ENCODE measurements around the gene MAP7. TPM values are rescaled to one million over a fixed set of nuclear protein-coding genes. Genes with fewer than 3 reads are reported as not detected.

Gene MAP7
- total and polyA plus RNA-seq, 9 of the 15 experiments (the other 6 are each of a cell fraction or from before 2014, with no cell fraction given) = 0.76 to 7.7 (median 3.9) TPM

DNA sequence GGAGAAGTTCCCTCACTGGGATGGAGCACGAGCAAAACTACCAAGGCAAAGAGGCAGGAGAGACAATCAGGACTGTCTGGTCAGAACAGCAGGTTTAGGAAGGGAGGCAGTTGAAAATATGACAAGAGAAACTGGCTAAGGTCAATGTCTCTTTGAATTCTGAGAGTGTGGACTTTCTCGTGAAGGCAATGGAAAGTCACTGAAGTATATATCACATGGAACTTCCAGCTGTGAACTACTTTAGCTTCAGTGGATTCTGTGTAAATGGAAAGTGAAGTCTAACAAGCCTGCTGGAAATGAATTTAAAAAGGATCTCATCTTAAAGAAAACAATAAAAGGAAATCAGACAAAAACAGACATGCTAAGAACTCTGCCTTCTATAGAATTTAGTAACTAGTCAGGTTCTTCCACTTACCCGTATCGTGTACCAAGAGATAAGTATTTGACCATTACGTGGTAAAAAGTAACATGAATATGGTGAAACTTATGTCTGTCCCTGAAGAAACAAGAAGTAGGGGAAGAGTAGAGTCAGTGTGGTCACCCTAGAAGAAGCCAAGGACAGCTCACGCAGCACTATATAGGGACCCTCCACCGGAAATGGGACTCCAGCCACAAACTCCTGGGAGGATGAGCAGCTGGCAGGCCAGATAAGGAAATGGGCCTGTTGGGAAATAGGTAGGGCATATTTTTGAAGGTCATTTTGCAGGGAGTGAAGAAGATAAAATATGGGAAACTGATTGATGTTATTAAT, 123.4 kb downstream of the MAP7 start (continued):
- TF ChIP-seq ETV5 (CRISPR knock-in tag; IDR thresholded peaks at IDR 0.05; ENCODE audit: low read depth) (peak; percentile 95), MXD1 (CRISPR knock-in tag; IDR thresholded peaks at IDR 0.05; ENCODE audit: borderline replicate concordance, poor library complexity, severe bottlenecking) (no peak), MAZ (CRISPR knock-in tag; conservative IDR thresholded peaks at IDR 0.05 in 1 of 2, IDR thresholded peaks at IDR 0.05 in 1 of 2) (0 out of 4 replicates have a peak, but pooled peaks have one; percentile 17 to 63), PML (IDR thresholded peaks at IDR 0.05; ENCODE audit: low read length) (peak; percentile 53; the same call in 1 of the 2 replicates), MBD2 (IDR thresholded peaks at IDR 0.05; ENCODE audit: borderline replicate concordance, low read depth) (0 out of 2 replicates have a peak, but pooled peaks have one; percentile 34), TCFL5 (CRISPR knock-in tag; conservative IDR thresholded peaks at IDR 0.05) (peak; percentile 82), NCOA4 (IDR thresholded peaks at IDR 0.05; ENCODE audit: partially characterized antibody) (no peak), HNRNPLL (IDR thresholded peaks at IDR 0.05; ENCODE audit: low read depth, low read length, poor library complexity, severe bottlenecking) (no peak), HINFP (tag; conservative IDR thresholded peaks at IDR 0.05; ENCODE audit: low read depth) (0 out of 2 replicates have a peak, but pooled peaks have one; percentile 21), THRAP3 (IDR thresholded peaks at IDR 0.05; ENCODE audit: borderline replicate concordance) (no peak), GABPA (tag; conservative IDR thresholded peaks at IDR 0.05; ENCODE audit: low read depth) (peak; percentile 84), ZNF584 (CRISPR knock-in tag; IDR thresholded peaks at IDR 0.05; ENCODE audit: low read depth) (peak; percentile 94), NCOR1 (IDR thresholded peaks at IDR 0.05) (peak; percentile 75), SMAD3 (CRISPR knock-in tag; conservative IDR thresholded peaks at IDR 0.05) (peak; percentile 91), ETV1 (tag; conservative IDR thresholded peaks at IDR 0.05; ENCODE audit: low read depth) (peak; percentile 97), ELF4 (CRISPR knock-in tag; IDR thresholded peaks at IDR 0.05) (peak; percentile 67; the same call in 1 of the 2 replicates), ZNF134 (CRISPR knock-in tag; conservative IDR thresholded peaks at IDR 0.05) (peak; percentile 71), NR2C1 (IDR thresholded peaks at IDR 0.05) (no peak), NR2C1 (tag; IDR thresholded peaks at IDR 0.05) (peak; percentile 76), HEY1 (CRISPR knock-in tag; IDR thresholded peaks at IDR 0.05; ENCODE audit: borderline replicate concordance) (peak; percentile 65; the same call in 1 of the 2 replicates), KLF10 (CRISPR knock-in tag; IDR thresholded peaks at IDR 0.05) (no peak), ZBTB9 (CRISPR knock-in tag; IDR thresholded peaks at IDR 0.05) (peak; percentile 90), FOSL1 (tag; conservative IDR thresholded peaks at IDR 0.05) (peak; percentile 57), ZNF699 (CRISPR knock-in tag; IDR thresholded peaks at IDR 0.05; ENCODE audit: insufficient replicate concordance) (no peak)
- TF ChIP-seq, protein P1, sequence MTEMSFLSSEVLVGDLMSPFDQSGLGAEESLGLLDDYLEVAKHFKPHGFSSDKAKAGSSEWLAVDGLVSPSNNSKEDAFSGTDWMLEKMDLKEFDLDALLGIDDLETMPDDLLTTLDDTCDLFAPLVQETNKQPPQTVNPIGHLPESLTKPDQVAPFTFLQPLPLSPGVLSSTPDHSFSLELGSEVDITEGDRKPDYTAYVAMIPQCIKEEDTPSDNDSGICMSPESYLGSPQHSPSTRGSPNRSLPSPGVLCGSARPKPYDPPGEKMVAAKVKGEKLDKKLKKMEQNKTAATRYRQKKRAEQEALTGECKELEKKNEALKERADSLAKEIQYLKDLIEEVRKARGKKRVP (CRISPR knock-in tag; IDR thresholded peaks at IDR 0.05) = peak; percentile 63
